CD4-positive, alpha-beta T cell treated with Interleukin-4 for 4 hours (primary cell): ENCODE measurements around the gene PLEKHH1.

Experiments
- DNase-seq: peaks from one replicate; pipeline ENCODE4 v3.0.0-alpha.2; 2020

The PLEKHH1 gene

GRCh38 chr14:67638642-67639041 is 105.6 kb downstream of the PLEKHH1 start:
- DNase-seq = no peak
